Measurements from ENCODE around the gene PLAU.

Gene PLAU

GRCh38 chr10:73910764-73911552, at the start of gene PLAU:
TSS of gene PLAU (plus strand) at chr10:73911132. CDS start at chr10:73911556, 424 bp downstream.
- FAIRE-seq, result no peak

DNA sequence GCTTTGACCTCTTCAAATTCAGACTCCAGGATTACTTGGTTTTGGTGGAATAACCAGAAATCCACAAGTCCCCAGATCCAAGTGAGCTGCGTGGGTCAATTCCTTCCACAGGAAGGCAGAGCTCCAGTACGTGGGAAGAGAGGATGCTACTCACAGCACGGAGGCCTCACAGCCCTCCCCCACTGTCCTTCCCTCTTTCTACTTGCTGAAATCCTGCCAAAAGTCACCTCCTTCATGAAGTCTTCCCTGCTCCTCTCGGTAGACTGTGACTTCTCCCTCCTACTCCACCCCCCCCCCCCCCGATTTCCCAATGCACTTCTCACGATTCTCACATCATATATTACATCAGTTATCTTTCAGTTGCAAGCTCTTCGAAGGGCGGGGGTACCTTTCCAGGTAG, 48.9 kb upstream of the PLAU start:
- no peak for FAIRE-seq

- no peak for FAIRE-seq
These were observed 47.7 kb upstream of the PLAU start for GRCh38 chr10:73863039-73863817.

- FAIRE-seq, result no peak
These were observed 46.7 kb upstream of the PLAU start for GRCh38 chr10:73864229-73864628.

GRCh38 chr10:73865107-73865458, 45.8 kb upstream of the PLAU start:
- no peak for FAIRE-seq

GRCh38 chr10:73865459-73866442, 45.2 kb upstream of the PLAU start:
- FAIRE-seq, result no peak

- no peak for FAIRE-seq
These were observed 44.3 kb upstream of the PLAU start for GRCh38 chr10:73866621-73867020.

DNA sequence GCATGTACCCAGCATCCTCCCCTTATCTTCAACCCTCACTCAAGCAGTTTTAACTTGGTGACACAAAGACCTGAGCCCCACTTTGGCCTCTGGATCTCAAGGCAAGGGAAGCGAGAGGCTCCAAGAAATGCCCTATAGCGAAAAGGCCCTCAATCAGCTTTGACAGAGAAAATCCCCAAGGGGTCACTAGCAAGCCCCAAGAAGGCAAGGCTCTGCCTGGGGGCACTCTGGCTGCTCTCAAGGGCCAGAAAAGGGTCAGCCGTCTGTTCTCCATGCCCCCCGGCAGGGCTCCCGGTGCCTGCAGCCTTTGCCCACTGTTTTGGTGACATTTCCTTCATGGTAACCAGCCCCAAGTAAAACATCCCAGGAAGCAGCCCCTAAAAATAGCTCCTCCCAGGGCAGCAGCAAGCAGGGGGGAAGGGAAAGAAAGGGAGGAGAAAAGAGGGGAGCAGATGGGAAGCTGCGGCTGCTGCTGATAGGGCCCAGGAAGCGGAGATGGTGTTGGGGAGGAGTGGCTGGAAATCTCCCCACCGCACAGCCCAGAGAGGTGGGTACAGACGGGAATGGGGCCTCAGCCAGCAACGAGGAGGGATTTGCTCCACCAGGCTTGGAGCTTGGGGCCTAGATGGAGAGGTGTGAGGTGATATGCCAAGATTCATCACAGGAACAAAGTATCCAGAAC, 43.7 kb upstream of the PLAU start:
- no peak for FAIRE-seq

DNA sequence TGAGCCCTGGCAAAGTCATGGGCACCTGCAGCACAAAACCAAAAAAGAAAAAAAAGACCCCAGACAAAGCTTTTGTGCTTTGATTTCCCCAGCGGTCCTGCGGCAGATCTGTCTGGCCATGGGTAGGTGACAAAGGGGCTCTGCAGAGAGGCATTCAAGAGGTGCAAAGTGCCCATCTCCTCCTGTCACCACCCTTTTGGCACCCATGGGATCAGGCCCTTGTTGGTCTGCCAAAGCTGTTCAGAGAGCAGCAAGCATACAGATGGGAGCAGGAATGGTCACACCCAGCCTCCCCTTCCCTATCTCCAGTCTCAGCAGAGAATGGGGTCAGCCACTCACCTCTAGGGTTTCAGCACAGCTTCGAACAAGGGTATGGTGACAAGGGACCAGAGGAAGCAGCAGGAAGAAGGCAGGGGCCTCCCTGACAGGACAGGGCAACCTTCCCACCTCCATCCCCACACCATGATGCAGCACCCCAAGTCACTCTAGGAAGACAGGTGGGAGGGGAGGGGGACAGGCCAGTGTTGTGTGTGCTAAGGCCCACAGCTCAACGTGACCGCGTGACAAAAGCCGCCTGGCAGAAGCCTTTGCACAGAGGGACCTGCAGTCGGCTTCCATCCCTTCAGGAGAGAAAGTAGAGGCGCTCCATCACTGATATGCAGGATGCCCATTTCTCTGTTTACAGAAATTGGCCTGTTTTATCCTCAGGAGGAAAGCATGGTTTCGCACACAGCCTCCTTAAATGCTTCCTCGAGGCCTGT, 42.9 kb upstream of the PLAU start:
- FAIRE-seq, result no peak

DNA sequence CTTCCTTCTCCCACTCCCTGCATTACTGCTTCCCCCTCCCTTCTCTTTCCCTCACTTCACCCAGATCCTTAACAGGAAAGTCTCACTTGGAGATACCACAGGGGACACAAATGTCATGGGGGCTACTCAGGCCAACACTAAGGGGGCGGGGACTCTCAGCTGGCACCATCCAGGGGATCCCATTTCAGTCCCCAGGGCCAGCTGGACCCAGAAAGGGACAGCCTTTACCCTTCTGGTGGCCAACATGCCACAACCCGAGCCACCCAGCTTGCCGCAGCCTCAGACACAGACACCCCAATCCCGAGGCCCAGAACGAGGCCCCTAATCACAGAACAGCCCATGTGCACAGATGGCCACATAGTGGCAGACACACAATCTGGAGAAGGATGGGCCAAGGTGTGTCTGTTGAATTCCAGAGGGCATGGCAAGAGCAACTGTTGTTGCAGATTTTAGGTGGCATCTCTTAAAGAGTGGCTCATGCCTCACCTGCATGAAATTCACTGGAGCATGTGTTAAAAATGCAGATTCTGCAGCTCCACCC, 42.2 kb upstream of the PLAU start:
- FAIRE-seq, result no peak

DNA sequence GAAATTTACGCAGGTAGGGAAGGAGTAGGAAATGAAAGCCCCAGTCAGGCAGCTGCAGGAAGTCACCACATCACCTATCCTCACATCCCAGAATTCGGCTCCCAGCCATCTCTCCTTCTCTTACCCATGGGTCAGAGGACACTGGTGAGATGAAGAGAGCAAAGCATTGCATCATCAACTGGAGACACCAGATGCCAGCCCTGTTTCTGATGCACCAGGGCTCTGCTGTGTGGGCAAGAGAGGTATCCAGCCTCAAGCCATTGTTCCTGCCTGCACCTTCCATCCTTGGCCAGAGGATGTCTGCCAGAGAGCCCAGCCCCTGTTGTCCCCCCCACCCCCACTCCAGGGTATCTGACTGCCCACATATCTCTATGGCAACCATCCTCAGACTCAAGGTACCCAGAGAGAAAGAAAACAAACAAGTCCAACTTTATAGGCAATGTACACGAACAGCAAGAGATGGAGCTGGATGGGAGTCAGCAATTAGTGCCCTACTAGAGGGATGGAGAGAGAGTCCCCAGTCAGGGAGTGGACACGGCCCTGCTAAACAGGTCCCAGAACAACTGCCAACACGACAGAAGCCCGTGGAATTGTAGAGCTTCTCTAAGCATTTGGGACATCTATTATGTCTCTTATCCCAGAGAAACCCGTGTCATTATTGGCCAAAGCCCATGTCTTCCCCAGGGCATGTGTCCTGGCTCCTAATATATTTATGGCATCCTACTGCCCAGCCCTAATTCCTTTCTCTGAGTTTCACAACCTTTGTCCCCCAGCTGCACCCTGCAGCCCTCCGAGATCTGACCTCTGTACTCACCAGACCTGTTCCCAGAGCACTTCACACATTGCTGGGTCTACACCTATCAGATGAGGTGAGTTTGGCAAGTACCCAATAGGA, 39.4 kb upstream of the PLAU start:
- FAIRE-seq, result no peak

- no peak for FAIRE-seq
These were observed 38.7 kb upstream of the PLAU start for GRCh38 chr10:73872190-73872710.

DNA sequence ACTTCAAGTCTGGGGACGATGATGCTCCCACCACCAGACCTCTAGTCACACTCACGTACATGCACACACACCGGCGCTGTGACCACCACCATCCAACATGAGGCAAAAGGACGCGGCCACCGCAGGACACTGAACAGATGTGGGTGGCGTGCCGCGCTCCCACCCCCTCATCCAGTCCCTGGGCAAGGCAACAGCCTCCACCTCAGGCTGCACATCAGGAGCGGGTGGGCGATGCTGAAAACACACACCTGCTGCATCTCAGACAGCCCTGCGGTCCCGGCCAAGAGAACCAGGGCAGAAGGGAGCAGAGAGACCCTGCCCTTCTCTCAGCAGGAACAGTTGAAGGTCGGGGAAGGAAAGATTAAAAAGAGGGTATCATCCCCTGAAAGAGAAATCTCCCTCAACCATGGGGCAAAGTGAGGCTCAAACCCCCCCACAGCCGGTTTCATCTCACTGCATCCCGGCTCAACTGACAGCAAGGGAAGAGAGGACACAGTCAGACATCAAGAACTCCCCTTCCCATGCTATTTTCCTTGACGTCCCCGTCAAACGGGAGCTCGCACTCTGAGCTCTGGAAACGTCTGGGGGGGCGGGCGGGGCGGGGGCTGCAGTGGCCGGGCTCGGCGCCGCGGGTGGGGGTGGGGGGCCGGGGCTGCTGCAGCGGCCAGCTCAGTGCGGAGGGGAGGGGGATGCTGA, 37.6 kb upstream of the PLAU start:
- FAIRE-seq, result no peak

- no peak for FAIRE-seq
These were observed 37.1 kb upstream of the PLAU start for GRCh38 chr10:73873838-73874215.

DNA sequence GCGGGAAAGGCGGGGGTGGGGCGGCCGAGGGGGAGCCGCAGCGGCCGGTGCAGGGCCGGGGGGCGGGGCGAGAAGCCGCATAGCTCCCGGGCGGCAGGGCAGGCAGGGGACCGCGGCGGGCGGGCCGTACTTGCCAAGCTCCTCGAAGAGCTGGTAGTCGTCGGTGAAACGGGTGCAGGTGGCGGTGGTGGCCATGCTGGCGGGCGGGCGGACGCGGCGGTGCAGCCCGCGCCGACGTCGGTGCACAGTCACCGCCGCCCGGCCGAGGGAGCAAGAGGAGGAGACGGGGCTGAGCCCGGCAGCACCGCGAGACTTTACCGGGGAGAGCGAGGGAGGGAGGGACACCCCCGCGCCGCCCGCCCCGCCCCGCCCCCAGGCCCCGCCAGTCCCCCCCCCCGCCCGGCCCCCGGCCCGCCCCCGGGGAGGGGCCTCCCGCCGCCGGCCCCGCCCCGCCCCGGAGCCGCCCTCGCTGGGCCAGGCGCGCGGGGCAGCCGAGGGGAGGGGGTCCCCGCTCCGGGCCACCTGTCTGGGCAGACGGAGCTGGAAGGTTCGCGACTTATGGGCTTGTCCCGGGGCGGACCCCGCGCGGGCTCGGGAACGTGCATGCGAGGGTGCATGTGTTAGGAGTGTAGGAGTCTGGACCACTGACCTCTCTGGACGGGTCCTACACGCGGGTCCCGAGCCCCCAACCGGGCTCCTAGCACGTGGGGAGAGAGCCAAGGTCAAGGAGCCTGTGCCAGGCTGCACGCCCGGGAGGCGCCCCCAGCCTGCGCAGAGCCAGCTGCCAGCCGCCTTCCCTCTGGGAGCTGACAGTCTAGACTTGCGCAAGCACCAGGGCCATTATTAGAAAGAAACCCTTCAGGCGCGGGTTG, 36.4 kb upstream of the PLAU start, which contains the start of gene CAMK2G:
Gene CAMK2G, minus strand, starts transcription at position 289 of the 872 bp plus-strand sequence. Its CDS starts 94 bp downstream, at position 195.
- FAIRE-seq, result no peak

GRCh38 chr10:73875139-73875475, 35.8 kb upstream of the PLAU start:
- FAIRE-seq, result no peak

DNA sequence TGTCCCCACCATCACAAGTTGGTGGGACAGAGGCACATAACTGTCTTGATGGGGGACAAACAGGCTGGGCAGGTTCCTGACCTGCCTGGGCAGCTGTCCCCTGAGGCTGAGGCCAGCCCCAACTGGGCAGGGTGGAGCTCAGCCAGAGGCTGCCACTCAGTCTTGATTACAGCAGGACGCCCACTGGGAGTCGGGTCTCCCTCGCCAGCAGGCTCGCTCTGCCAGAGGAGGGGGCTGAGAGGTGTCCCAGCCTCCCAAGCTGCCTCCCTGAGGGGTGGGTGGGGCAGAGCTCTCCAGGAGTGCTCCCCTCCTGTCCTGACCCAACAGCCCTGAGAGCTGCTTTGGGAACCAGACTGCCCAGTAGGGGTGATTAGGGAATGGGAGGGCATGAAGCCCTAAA, 34.8 kb upstream of the PLAU start:
- no peak for FAIRE-seq

- FAIRE-seq, result no peak
These were observed 34.4 kb upstream of the PLAU start for GRCh38 chr10:73876566-73876965.
